NB4 (cell line): ENCODE results near the gene SLC46A2.

Source experiments
- CTCF ChIP-seq: IDR thresholded peaks from one replicate; pipeline ENCODE4 v1.5.1; 2012; ENCODE audit warnings: low read depth, low read length
- MAX ChIP-seq: IDR thresholded peaks from 2 replicates; pipeline ENCODE4 v1.6.1; 2011; ENCODE audit warnings: low read depth, low read length
- POLR2A ChIP-seq: IDR thresholded peaks from 2 replicates; pipeline ENCODE4 v1.6.1; 2011; ENCODE audit warnings: mild to moderate bottlenecking; ENCODE audit not compliant: insufficient read length; ENCODE audit errors: extremely low read depth

GRCh38 chr9:112881331-112881730 lies 9.3 kb downstream of the SLC46A2 start:
- TF ChIP-seq CTCF, result no peak
- TF ChIP-seq POLR2A, result no peak
- no peak for TF ChIP-seq MAX
